ENCODE results near the gene OXT. TPM values are rescaled to one million over a fixed set of nuclear protein-coding genes. Genes with fewer than 3 reads are reported as not detected.

OXT gene
- total RNA-seq: not detected in 2 replicates

GRCh38 chr20:3071610-3072529 is at the start of gene OXT:
OXT (plus strand) TSS chr20:3071620; CDS start chr20:3071656, 36 bp downstream.

GRCh38 chr20:3043322-3043721 is 28.1 kb upstream of the OXT start, which contains the start of gene GNRH2:
GNRH2 (plus strand) TSS chr20:3043622; CDS start chr20:3044415, 793 bp downstream.

GRCh38 chr20:3045816-3046676 is 25.4 kb upstream of the OXT start, which contains the start of gene MRPS26:
MRPS26 (plus strand) TSS chr20:3046052; CDS start chr20:3046069, 17 bp downstream.

GRCh38 chr20:3084283-3084985 is 13.0 kb downstream of the OXT start, which contains the start of gene AVP:
AVP (minus strand) TSS chr20:3084724; CDS start chr20:3084674, 50 bp downstream.

Other genes starting within 250 kb of the OXT start
- gene PCED1A, start 231.0 kb upstream of the OXT start, total RNA-seq: 16.7 and 17.3 TPM in 2 replicates
- gene VPS16, start 230.9 kb upstream of the OXT start, total RNA-seq: 68.1 and 78.9 TPM in 2 replicates
- gene PTPRA, start 198.1 kb upstream of the OXT start, total RNA-seq: 22.5 and 24.9 TPM in 2 replicates
- 0.26 and 0.32 TPM in 2 replicates for gene GNRH2, start 28.0 kb upstream of the OXT start, total RNA-seq
- 39.1 and 46.0 TPM in 2 replicates for gene MRPS26, start 25.6 kb upstream of the OXT start, total RNA-seq
- not detected in 2 replicates for gene AVP, start 13.1 kb downstream of the OXT start, total RNA-seq
- gene FASTKD5, start 88.2 kb downstream of the OXT start, total RNA-seq: 5.8 and 7.7 TPM in 2 replicates
- gene UBOX5, start 88.2 kb downstream of the OXT start, total RNA-seq: 1.8 and 2.0 TPM in 2 replicates
- gene LZTS3, start 101.9 kb downstream of the OXT start, total RNA-seq: 2.8 and 3.4 TPM in 2 replicates
- gene DDRGK1, start 133.1 kb downstream of the OXT start, total RNA-seq: 27.0 and 32.0 TPM in 2 replicates
- gene ITPA, start 137.9 kb downstream of the OXT start, total RNA-seq: 11.2 and 32.5 TPM in 2 replicates
- gene SLC4A11, start 167.6 kb downstream of the OXT start, total RNA-seq: 0.94 and 1.7 TPM in 2 replicates